COLO829 (cell line): ENCODE data around the gene LRRC56.
A peak's percentile ranks its signal among the peaks of the same experiment; 100 is the strongest.
"Not testable (repeated sequence)": the region's sequence is repeated elsewhere in the genome, so short reads cannot be mapped to it uniquely, and the experiment has no call there.

Experiments
- DNase-seq: peaks from one replicate; pipeline ENCODE4 v3.0.0; 2012; ENCODE audit warnings: low spot score

LRRC56 gene

GRCh38 chr11:501683-502287, 35.5 kb upstream of the LRRC56 start:
- no peak for DNase-seq

GRCh38 chr11:502288-503178, 34.8 kb upstream of the LRRC56 start:
- DNase-seq: no peak

- DNase-seq: no peak
Observed at GRCh38 chr11:503179-503981, 33.9 kb upstream of the LRRC56 start.

- no peak for DNase-seq
Observed at GRCh38 chr11:504053-504993, 33.0 kb upstream of the LRRC56 start.

GRCh38 chr11:504994-505344, 32.4 kb upstream of the LRRC56 start:
- DNase-seq: no peak

- DNase-seq: peak; percentile 96
Observed at GRCh38 chr11:506238-506994, 30.9 kb upstream of the LRRC56 start.

GRCh38 chr11:506995-507726, 30.2 kb upstream of the LRRC56 start, which contains the start of gene RNH1:
Gene RNH1, minus strand, starts transcription at chr11:507242. Its CDS starts 5,080 bp downstream, at chr11:502162.
- peak; percentile 97 for DNase-seq

- no peak for DNase-seq
Observed at GRCh38 chr11:507727-508515, 29.4 kb upstream of the LRRC56 start.

GRCh38 chr11:508956-509355, 28.4 kb upstream of the LRRC56 start:
- DNase-seq: no peak

GRCh38 chr11:512761-513595, 24.3 kb upstream of the LRRC56 start:
- no peak for DNase-seq

GRCh38 chr11:514606-515005, 22.7 kb upstream of the LRRC56 start:
- DNase-seq: no peak

- DNase-seq: no peak
Observed at GRCh38 chr11:515131-515530, 22.2 kb upstream of the LRRC56 start.

- DNase-seq: no peak
Observed at GRCh38 chr11:516400-516799, 20.9 kb upstream of the LRRC56 start.

GRCh38 chr11:516918-517685, 20.2 kb upstream of the LRRC56 start:
- DNase-seq: not testable (repeated sequence)

GRCh38 chr11:518463-519202, 18.7 kb upstream of the LRRC56 start:
- peak; percentile 83 for DNase-seq

- DNase-seq: no peak
Observed at GRCh38 chr11:520428-521176, 16.7 kb upstream of the LRRC56 start.
